CD1c-positive myeloid dendritic cell (primary cell): ENCODE results near the gene CTH.
"Not testable (repeated sequence)": the region's sequence is repeated elsewhere in the genome, so short reads cannot be mapped to it uniquely, and the experiment has no call there.

Source experiments
- DNase-seq: peaks from one replicate; pipeline ENCODE4 v3.0.0-alpha.2; 2016; ENCODE audit errors: extremely low spot score

CTH gene

DNA sequence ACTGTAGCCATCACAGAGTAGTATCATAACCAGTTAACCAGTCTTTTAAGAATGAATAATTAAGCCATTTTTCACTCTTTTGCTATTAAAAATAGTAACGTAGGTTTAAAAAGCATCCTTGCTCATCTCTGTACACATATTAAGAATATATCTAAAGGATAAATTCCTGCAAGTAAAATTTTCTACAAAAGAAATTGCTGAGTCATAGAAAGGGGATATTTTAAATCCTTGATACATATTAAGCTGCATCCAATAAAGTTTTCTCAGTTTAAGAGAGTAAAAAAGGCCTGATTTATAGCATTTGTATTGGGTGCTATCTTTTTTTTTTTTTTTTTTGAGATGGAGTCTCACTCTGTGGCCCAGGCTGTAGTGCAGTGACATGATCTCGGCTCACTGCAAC lies 1.9 kb upstream of the CTH start:
- DNase-seq, result no peak

DNA sequence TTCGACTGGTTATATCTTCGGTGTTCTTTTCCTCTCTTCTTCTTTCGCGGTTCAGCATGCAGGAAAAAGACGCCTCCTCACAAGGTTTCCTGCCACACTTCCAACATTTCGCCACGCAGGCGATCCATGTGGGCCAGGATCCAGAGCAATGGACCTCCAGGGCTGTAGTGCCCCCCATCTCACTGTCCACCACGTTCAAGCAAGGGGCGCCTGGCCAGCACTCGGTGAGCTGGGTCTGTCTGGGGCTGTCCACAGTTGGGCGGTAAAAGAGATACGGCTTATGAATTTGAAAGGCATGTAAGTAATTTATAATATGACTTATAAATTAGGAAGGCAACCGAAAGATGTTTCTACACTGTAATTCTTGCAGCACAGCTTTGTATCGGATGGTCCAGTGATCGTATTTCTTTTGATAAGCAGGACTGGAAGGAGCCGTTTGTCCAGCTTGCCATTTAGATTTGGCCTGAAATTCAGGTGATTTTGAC lies 334 bp downstream of the CTH start:
- no peak for DNase-seq

GRCh38 chr1:70415882-70416281 lies 4.8 kb downstream of the CTH start:
- no peak for DNase-seq

DNA sequence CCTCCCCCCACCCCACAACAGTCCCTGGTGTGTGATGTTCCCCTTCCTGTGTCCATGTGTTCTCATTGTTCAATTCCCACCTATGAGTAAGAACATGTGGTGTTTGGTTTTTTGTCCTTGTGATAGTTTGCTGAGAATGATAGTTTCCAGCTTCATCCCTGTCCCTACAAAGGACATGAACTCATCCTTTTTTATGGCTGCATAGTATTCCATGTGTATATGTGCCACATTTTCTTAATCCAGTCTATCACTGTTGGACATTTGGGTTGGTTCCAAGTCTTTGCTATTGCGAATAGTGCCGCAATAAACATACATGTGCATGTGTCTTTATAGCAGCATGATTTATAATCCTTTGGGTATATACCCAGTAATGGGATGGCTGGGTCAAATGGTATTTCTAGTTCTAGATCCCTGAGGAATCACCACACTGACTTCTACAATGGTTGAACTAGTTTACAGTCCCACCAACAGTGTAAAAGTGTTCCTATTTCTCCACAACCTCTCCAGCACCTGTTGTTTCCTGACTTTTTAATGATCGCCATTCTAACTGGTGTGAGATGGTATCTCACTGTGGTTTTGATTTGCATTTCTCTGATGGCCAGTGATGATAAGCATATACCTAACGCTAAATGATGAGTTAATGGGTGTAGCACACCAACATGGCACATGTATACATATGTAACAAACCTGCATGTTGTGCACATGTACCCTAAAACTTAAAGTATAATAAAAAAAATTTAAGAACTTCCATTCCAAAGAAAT lies 8.1 kb downstream of the CTH start:
- not testable (repeated sequence) for DNase-seq

- no peak for DNase-seq
Observed at GRCh38 chr1:70420320-70420719, 9.3 kb downstream of the CTH start.

DNA sequence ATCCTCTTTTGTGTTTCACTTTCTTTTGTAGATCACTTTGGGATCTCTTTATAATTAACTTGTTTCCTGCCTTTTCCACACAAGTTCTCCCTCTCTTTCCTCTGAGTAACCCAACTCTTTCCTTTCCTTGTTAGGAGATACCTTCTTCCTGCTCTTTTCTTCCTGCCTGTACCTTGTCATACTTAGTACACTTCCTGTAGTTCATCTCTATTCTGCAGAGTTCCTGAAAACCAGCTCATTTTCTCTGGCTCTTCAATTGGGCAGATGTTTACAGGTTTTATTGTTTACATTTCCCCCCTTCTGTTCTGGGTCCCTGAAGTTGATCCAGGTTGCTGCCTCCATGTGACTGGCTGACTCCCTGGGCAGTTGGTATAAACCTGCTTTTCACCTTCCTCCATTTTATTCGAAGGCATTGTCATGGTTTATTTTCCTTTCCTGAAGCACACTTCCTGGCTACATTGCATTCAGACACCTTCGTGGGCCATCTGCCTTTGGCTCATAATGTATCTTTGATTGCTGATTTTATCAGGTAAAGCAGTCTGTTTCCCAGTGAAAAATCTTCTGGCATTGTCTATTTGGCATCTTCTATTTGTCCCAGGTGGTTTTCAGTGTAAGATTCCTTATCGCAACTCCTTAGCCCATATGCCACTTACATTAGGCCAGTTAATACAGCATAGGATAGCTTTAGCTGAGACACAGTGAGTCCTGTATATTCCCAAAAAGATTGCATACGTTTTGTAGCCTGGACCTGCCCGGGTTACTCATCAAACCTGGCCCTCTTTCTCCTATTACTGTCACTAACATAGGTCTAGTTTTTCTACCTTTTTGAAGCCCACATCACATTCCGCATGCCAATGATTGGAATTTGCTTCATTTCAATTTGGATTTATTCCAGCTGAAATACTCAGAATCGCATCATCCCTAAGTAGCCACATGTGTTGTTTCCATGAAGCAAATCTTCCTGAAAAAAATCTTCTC lies 15.4 kb downstream of the CTH start:
- DNase-seq, result no peak

GRCh38 chr1:70427976-70428375 lies 16.9 kb downstream of the CTH start:
- no peak for DNase-seq

DNA sequence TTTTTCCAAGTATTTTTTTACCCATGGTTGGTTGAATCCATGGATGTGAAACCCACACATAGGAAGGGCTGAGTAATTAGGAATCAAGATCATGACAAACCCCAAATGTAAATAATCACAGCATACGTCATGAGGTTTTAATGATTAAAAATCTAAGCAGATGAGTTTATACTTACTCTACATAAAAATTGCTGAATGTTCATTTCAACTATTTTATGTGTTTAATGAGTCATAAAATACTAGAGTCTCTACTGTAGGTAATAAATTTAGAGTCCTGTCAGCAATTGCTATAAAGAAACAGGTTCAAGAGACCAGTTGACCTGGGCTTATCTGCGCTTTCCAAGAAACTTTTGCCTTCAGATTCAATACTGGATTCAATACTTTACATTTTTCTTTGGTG lies 18.2 kb downstream of the CTH start:
- no peak for DNase-seq

GRCh38 chr1:70429757-70430156 lies 18.7 kb downstream of the CTH start:
- DNase-seq, result no peak

- DNase-seq, result no peak
Observed at GRCh38 chr1:70431317-70431716, 20.2 kb downstream of the CTH start.

DNA sequence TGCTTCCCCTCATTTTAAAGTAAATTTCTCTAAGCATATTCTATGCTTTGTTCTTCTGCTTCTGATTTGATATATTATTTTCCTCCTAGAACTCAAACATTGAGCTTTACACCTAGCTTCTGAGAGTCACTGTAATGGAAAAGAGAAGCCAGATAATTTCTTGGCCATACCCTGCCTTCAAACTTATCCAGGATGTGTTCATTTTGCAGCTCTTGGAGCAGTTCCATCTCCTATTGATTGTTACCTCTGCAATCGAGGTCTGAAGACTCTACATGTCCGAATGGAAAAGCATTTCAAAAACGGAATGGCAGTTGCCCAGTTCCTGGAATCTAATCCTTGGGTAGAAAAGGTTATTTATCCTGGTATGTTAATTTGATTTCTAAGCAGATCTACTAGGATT lies 20.8 kb downstream of the CTH start:
- DNase-seq, result no peak

DNA sequence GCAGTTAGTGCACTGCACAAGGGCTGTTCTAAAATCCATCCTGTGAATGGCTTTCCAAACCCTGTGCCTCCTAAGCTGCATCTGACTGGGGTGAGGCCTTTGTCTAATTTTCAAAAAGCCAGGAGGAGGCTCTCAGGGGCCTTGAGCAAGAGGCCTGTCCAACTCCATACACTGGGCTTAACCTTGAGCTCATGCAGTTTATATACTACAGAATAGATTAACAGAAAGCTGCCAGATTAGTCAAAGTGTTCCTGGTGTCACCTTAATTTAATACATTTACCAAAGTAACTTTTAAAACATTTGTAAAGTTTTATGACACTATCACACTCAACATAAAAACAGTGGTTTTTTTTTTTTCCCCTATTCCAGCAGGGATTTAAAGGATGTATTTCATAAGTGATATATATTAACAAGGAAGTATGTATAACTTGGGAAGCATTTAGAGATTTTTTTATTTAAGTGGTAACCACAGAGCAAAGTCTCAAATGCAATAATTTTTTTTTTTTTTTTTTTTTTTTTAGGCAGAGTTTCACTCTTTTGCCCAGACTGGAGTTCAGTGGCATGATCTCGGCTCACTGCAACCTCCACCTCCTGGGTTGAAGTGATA lies 23.3 kb downstream of the CTH start:
- no peak for DNase-seq

DNA sequence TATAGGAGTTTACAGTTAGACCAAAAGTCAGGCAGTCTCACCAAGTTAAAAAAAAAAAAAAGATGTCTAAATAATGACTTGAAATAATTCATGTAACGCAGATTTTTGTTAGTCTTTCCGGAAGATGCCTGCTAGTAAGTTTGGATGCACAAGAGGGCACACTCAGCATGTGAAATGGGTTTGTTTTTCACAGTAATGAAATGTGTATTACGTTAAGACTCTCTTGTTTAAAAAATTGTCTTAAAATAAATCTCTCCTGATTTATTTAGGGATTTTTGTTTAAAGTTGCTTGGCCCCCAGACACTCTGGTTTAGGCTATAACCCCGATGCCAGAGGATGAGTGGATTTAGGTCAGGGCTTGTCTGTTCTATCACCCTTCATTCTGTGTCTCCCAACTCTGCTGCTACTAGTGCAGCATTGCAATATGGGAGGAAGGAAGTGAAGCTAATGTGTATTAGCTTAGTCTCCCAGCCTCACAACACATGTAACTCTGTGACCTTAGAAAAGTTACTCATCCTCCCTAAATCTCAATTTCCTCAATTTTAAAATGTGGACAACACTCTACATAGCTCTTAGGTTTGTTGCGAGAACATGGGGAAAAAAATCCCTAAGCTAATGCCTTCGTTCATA lies 25.7 kb downstream of the CTH start:
- DNase-seq, result no peak

DNA sequence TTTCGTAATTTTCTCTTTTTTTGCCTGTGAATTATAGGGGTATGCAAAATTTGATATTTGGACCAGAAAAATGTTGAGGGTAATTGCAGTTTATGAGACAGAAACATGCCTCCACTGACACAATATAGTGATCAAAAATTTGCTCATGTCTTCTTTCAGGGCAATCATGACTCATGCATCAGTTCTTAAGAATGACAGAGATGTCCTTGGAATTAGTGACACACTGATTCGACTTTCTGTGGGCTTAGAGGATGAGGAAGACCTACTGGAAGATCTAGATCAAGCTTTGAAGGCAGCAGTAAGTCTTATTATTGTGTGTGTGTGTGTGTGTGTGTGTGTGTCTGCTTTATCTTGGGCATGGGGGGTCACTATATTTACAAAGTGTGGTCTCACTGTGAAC lies 27.5 kb downstream of the CTH start:
- no peak for DNase-seq

DNA sequence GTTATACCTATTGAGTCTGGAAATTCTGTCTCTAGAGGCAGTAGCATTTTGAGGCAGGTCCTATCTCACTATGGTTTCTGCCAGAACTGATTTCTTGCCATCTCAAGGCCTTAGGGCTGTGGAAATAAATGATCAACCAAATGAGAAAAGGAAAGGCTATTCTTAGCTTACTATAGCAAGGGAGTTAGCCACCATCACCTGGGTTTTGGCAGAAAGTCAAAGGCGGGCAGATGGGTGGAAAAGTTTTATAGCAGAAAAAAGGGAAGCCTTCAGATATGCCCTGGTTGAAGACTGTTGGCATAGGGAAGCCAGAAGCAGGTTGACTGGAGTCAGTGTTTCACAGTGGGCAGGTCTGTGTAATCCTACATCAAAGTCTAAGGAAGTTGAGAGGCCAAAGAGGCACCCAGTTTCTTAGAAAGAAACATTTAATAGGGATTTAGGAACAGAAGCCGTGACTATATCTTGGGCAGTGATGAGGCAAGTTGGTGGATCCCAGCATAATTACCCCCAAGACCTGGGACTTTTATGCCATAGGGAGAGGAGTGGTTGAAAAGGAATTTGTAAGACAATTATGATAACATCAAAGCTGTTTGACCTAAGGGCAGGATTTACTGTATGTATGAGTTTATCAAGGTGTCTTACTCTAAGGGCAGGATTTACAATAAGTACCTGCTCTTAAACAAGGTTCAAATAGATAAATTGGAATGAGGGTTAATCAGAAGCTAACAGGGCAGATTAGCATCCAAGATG lies 29.7 kb downstream of the CTH start:
- no peak for DNase-seq

- DNase-seq, result no peak
Observed at GRCh38 chr1:70441392-70442035, 30.4 kb downstream of the CTH start.

GRCh38 chr1:70442490-70442889 lies 31.4 kb downstream of the CTH start:
- DNase-seq, result no peak

GRCh38 chr1:70443739-70444138 lies 32.7 kb downstream of the CTH start:
- DNase-seq, result no peak

GRCh38 chr1:70449049-70449448 lies 38.0 kb downstream of the CTH start:
- no peak for DNase-seq

DNA sequence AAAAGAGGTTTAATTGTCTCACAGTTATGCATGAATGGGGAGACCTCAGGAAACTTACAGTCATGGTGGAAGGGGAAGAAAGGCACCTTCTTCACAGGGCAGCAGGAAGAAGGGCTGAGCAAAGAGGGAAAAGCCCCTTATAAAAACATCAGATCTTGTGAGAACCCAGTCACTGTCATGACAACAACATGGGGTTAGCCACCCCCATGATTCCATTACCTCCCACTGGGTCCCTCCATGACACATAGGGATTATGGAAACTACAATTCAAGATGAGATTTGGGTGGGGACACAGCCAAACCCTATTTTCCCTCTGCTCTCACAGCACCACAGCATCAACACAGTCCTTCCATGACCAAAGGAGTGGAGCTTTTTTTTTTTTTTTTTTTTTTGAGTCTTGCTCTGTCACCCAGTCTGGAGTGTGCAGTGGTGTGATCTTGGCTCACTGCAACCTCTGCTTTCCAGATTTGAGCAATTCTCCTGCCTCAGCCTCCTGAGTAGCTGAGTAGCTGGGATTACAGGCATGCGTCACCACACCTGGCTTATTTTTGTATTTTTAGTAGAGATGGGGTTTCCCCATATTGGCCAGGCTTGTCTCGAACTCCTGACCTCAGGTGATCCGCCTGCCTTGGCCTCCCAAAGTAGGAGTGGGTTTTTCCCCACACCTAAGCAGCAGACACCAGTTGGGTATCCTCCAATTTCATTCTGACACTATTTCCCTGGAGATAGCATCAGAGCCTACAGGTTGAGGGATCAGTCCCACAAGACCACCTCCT lies 41.3 kb downstream of the CTH start:
- DNase-seq, result not testable (repeated sequence)
